Measurements from ENCODE around the gene RELCH. TPM values are rescaled to one million over a fixed set of nuclear protein-coding genes. Genes with fewer than 3 reads are reported as not detected.
"Not testable (repeated sequence)": the region's sequence is repeated elsewhere in the genome, so short reads cannot be mapped to it uniquely, and the experiment has no call there.

RELCH gene
- total RNA-seq, 2 experiments from 2014 or later: 32.8 to 37.4 TPM

- H3K9me3 Mint-ChIP-seq (ENCODE audit: insufficient read depth); POLR2A ChIA-PET; H3K4me3 Mint-ChIP-seq; DNase-seq; CTCF ChIA-PET; ATAC-seq; H3K4me1 Mint-ChIP-seq (ENCODE audit: low read depth); H3K27ac Mint-ChIP-seq; H3K27me3 Mint-ChIP-seq (ENCODE audit: low read depth): not testable (repeated sequence)
- peaks cover 12% of the 10 kb centered on the region for H3K36me3 Mint-ChIP-seq (ENCODE audit: low read depth)
These were observed 20.5 kb upstream of the RELCH start for GRCh38 chr18:62166524-62166923.

GRCh38 chr18:62170857-62171256, 16.2 kb upstream of the RELCH start:
- H3K9me3 Mint-ChIP-seq (ENCODE audit: insufficient read depth): peaks cover 4% of the 10 kb centered on the region
- no peaks in the 10 kb centered on the region for H3K4me1 Mint-ChIP-seq (ENCODE audit: low read depth)
- H3K27me3 Mint-ChIP-seq (ENCODE audit: low read depth): no peaks in the 10 kb centered on the region
- ChIA-PET CTCF (no interaction called here), POLR2A (no interaction called here)
- ATAC-seq (no peak), DNase-seq (no peak)
- H3K4me3 Mint-ChIP-seq: no peak overlapping the region
- H3K27ac Mint-ChIP-seq: no peak overlapping the region
- peaks cover 4% of the 10 kb centered on the region for H3K36me3 Mint-ChIP-seq (ENCODE audit: low read depth)

DNA sequence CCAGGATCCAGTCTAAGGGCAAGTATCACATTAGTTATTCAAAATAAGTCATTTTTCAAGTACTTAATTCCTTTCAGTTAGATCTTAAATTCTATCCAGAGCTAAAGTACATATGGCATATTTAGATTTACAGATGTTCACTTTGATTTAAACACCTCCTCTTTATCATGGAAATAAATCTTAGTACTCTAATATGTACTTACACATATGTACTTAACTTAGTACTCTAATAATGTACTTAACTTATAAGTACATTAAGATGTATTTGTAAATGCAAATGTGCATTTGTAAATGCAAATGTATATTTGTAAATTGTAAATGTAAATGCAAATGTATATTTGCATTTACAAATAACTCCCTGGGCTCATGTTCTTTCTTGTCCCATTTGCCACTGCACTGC, 14.8 kb upstream of the RELCH start:
- CTCF ChIA-PET: no interaction called here
- no peaks in the 10 kb centered on the region for H3K4me1 Mint-ChIP-seq (ENCODE audit: low read depth)

DNA sequence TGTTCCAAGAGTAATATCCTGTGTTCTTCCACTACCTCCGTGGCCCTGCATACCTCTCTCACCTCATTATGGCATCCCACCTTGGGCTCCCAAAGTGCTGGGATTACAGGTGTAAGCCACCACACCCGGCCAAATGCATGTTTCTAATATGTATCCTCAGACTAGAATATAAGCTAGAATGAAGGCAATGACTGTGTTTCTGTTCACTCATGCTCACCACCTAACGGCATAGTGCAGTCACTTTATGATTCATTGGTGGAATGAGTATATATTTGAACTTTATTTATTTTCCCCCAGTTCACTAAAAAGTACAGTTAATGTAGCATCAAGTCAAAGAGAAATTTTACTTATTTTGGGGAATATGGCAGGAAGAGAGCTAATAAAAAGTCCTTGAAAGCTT, 11.5 kb upstream of the RELCH start:
- ATAC-seq (no peak), DNase-seq (no peak)
- Mint-ChIP-seq H3K36me3 (ENCODE audit: low read depth) (no peaks in the 10 kb centered on the region), H3K4me3 (no peak overlapping the region), H3K27ac (no peak overlapping the region), H3K27me3 (ENCODE audit: low read depth) (no peaks in the 10 kb centered on the region), H3K4me1 (ENCODE audit: low read depth) (no peaks in the 10 kb centered on the region), H3K9me3 (ENCODE audit: insufficient read depth) (no peaks in the 10 kb centered on the region)
- ChIA-PET POLR2A (no interaction called here), CTCF (no interaction called here)

More for the DNA sequence above, 14.8 kb upstream of the RELCH start:
- Mint-ChIP-seq H3K36me3 (ENCODE audit: low read depth) (no peaks in the 10 kb centered on the region), H3K9me3 (ENCODE audit: insufficient read depth) (peaks cover 4% of the 10 kb centered on the region), H3K4me3 (no peak overlapping the region), H3K27ac (no peak overlapping the region), H3K27me3 (ENCODE audit: low read depth) (no peaks in the 10 kb centered on the region)
- no peak for DNase-seq
- POLR2A ChIA-PET: no interaction called here
- ATAC-seq: no peak

DNA sequence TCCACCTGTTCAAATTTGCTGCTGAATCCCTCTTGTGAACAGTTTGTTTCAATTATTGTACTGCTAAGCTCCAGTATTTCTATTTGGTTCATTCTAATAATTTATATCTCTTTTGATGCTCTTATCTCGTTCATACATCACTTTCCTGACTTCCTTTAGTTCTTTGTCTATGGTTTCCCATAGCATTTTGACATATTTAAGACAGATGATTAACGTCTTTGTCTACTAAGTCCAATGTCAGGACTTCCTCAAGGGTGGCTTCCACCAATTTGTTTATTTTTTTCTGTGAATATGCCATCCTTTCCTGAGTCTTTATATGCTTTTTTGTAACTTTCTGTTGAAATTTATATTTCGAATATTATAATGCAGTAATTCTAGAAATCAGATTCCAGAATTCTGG, 9.8 kb upstream of the RELCH start:
- no peak for ATAC-seq
- CTCF ChIA-PET: no interaction called here
- no peaks in the 10 kb centered on the region for H3K36me3 Mint-ChIP-seq (ENCODE audit: low read depth)

DNA sequence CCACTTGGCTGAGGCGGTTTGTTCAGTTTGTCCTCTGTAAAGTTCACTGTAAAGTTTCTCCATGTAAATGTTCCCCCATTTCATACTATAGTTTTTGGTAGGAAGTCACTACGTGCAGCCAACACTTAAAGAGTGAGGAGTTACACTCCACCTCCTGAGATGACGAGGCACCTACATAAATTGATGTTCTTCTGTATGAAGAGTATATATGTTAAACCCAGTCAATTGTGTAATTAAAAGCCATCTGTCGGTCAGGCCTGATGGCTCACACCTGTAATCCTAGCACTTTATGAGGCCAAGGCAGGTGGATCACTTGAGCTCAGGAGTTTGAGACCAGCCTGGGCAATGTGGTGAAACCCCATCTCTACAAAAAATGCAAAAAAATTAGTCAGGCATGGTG, 7.8 kb upstream of the RELCH start:
- Mint-ChIP-seq H3K4me3 (no peak overlapping the region), H3K27ac (no peak overlapping the region), H3K4me1 (ENCODE audit: low read depth) (peaks cover 4% of the 10 kb centered on the region), H3K36me3 (ENCODE audit: low read depth) (no peaks in the 10 kb centered on the region), H3K27me3 (ENCODE audit: low read depth) (no peaks in the 10 kb centered on the region), H3K9me3 (ENCODE audit: insufficient read depth) (no peaks in the 10 kb centered on the region)
- POLR2A ChIA-PET: no interaction called here
- DNase-seq (no peak), ATAC-seq (no peak)
- CTCF ChIA-PET: interaction anchor here (1.1 kb wide), 1 partner anchor 70 kb away, joined by 4 read pairs; no protein-coding TSS in a partner anchor

More for the DNA sequence above, 9.8 kb upstream of the RELCH start:
- no peaks in the 10 kb centered on the region for H3K27me3 Mint-ChIP-seq (ENCODE audit: low read depth)
- no peak overlapping the region for H3K27ac Mint-ChIP-seq
- no peak overlapping the region for H3K4me3 Mint-ChIP-seq
- no peak for DNase-seq
- H3K9me3 Mint-ChIP-seq (ENCODE audit: insufficient read depth): no peaks in the 10 kb centered on the region
- POLR2A ChIA-PET: no interaction called here
- no peaks in the 10 kb centered on the region for H3K4me1 Mint-ChIP-seq (ENCODE audit: low read depth)

GRCh38 chr18:62182220-62182619, 4.8 kb upstream of the RELCH start:
- no peaks in the 10 kb centered on the region for H3K9me3 Mint-ChIP-seq (ENCODE audit: insufficient read depth)
- no peaks in the 10 kb centered on the region for H3K27me3 Mint-ChIP-seq (ENCODE audit: low read depth)
- ATAC-seq (no peak), DNase-seq (no peak)
- POLR2A ChIA-PET: no interaction called here
- H3K27ac Mint-ChIP-seq: no peak overlapping the region
- H3K36me3 Mint-ChIP-seq (ENCODE audit: low read depth): peaks cover under 1% of the 10 kb centered on the region
- no peak overlapping the region for H3K4me3 Mint-ChIP-seq
- CTCF ChIA-PET: interaction anchor here (0.6 to 4.4 kb wide), 5 partner anchors 64 to 244 kb away, joined by 3 to 38 read pairs (median 4); no protein-coding TSS in a partner anchor
- H3K4me1 Mint-ChIP-seq (ENCODE audit: low read depth): peaks cover 19% of the 10 kb centered on the region

DNA sequence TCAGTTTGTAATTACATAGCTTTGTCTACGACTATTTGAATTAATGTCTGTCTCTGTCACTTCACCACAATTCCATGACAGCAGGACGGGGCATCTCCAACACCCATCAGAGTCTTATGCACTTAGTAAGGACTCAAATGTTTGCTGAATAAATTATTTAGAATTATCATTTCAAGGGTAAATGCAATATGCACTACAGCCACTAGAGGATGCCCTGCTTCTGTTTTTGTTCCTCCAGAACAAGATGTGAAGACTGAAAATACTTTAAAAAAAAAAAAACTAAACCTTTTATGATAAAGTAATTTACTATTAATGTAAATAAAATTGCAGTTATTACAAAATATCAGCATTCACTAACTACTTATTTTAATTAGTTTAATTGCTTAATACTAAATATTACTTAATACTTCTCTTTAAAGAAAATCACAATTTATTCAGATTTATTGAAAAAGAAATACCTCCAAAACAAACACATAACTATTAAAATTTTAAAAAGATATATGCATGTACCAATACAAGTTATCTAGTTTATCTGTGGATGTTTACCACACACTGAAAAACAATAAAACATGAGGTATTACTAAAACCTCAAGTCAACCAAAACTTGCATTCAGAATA, 3.4 kb upstream of the RELCH start:
- POLR2A ChIA-PET: no interaction called here
- DNase-seq: peak; percentile 69
- Mint-ChIP-seq H3K4me3 (no peak overlapping the region), H3K9me3 (ENCODE audit: insufficient read depth) (no peaks in the 10 kb centered on the region), H3K4me1 (ENCODE audit: low read depth) (peaks cover 19% of the 10 kb centered on the region), H3K36me3 (ENCODE audit: low read depth) (peaks cover 4% of the 10 kb centered on the region), H3K27ac (no peak overlapping the region), H3K27me3 (ENCODE audit: low read depth) (no peaks in the 10 kb centered on the region)
- CTCF ChIA-PET: interaction anchor here (0.6 to 4.4 kb wide), 5 partner anchors 13 to 68 kb away, joined by 3 to 38 read pairs (median 4); no protein-coding TSS in a partner anchor
- ATAC-seq: no peak

GRCh38 chr18:62186499-62186773, 619 bp upstream of the RELCH start:
- Mint-ChIP-seq H3K36me3 (ENCODE audit: low read depth) (peaks cover 22% of the 10 kb centered on the region), H3K4me1 (ENCODE audit: low read depth) (peaks cover 45% of the 10 kb centered on the region), H3K27ac (peak overlapping the region; percentile 92), H3K9me3 (ENCODE audit: insufficient read depth) (no peaks in the 10 kb centered on the region), H3K27me3 (ENCODE audit: low read depth) (no peaks in the 10 kb centered on the region), H3K4me3 (peak overlapping the region; percentile 90)
- ChIA-PET CTCF (interaction anchor here (0.7 to 2.8 kb wide), 7 partner anchors 11 to 239 kb away, joined by 3 to 26 read pairs (median 3); no protein-coding TSS in a partner anchor), POLR2A (interaction anchor here (0.6 to 2.5 kb wide), 4 partner anchors 13 to 235 kb away, joined by 3 to 16 read pairs (median 9); no protein-coding TSS in a partner anchor)
- ATAC-seq (no peak), DNase-seq (no peak)

DNA sequence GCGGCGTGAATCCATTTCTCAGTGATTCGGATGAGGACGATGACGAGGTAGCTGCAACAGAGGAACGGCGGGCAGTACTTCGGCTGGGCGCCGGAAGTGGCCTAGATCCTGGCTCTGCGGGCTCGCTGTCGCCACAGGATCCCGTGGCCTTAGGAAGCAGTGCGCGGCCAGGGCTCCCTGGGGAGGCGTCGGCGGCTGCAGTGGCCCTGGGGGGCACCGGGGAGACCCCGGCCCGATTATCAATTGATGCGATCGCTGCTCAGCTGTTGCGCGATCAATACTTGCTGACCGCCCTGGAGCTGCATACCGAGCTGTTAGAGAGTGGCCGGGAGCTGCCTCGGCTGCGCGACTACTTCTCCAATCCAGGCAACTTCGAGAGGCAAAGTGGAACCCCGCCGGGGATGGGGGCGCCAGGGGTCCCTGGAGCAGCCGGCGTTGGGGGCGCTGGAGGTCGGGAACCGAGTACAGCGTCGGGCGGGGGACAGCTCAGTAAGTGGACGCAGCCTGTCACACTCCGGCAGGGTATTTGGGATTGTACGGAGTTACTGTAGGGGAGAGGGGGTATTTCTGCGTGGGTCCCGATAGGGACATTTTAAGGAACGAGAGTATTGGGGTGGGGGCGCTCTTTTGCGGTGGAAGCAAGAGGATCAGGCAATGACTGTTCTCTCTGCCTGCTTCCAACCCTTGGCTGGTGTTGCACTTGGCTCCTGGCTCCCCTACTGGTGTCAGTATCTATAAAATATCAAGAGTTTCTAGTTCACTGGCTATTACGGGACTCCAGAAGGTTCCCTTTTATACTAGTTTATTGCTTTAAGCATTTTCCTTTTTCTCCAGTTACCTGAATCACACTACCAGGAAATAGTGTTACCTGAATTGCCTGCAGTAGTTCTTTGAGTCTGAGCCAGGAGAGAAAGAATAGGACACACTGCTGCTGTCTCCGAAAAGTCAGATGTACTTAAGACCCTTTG, 772 bp downstream of the RELCH start:
- DNase-seq (peak; percentile 50), ATAC-seq (peak; percentile 0)
- Mint-ChIP-seq H3K27ac (peak overlapping the region; percentile 92), H3K9me3 (ENCODE audit: insufficient read depth) (no peaks in the 10 kb centered on the region), H3K4me3 (peak overlapping the region; percentile 90), H3K36me3 (ENCODE audit: low read depth) (peaks cover 36% of the 10 kb centered on the region), H3K27me3 (ENCODE audit: low read depth) (no peaks in the 10 kb centered on the region), H3K4me1 (ENCODE audit: low read depth) (peaks cover 59% of the 10 kb centered on the region)
- CTCF ChIA-PET: interaction anchor here (0.8 to 2.8 kb wide), 7 partner anchors 9 to 631 kb away, joined by 3 to 26 read pairs (median 4); no protein-coding TSS in a partner anchor
- POLR2A ChIA-PET: interaction anchor here (0.6 to 2.5 kb wide), 7 partner anchors 12 to 1244 kb away, joined by 3 to 16 read pairs (median 6); no protein-coding TSS in a partner anchor

GRCh38 chr18:62189208-62189607, 2.2 kb downstream of the RELCH start:
- no peak for ATAC-seq
- Mint-ChIP-seq H3K4me3 (peak overlapping the region; percentile 90), H3K27ac (peak overlapping the region; percentile 31), H3K27me3 (ENCODE audit: low read depth) (no peaks in the 10 kb centered on the region), H3K4me1 (ENCODE audit: low read depth) (peaks cover 59% of the 10 kb centered on the region), H3K9me3 (ENCODE audit: insufficient read depth) (no peaks in the 10 kb centered on the region), H3K36me3 (ENCODE audit: low read depth) (peaks cover 44% of the 10 kb centered on the region)
- CTCF ChIA-PET: interaction anchor here (0.9 to 1.0 kb wide), 2 partner anchors 60 to 61 kb away, joined by 3 read pairs; no protein-coding TSS in a partner anchor
- POLR2A ChIA-PET: no interaction called here
- DNase-seq: no peak

DNA sequence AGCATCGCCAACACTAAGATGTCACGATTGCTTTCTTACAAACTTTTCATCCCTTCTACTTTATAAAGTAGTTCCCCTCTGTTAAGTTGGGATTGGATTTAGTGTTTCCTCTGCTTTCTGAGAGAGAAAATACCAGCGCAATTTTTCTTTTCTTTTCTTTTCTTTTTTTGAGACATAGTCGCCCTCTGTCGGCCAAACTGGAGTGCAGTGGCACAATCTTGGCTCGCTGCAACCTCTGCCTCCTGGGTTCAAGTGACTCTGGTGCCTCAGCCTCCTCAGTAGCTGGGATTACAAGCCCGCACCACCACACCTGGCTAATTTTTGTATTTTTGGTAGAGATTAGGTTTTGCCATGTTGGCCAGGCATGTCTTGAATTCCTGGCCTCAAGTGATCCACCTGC, 9.0 kb downstream of the RELCH start:
- peaks cover 31% of the 10 kb centered on the region for H3K4me1 Mint-ChIP-seq (ENCODE audit: low read depth)
- ChIA-PET CTCF (interaction anchor here (1.3 to 2.3 kb wide), 2 partner anchors 9 to 12 kb away, joined by 4 to 7 read pairs; partner anchors contain the start of genes PIGN and RELCH), POLR2A (interaction anchor here (0.6 kb wide), 1 partner anchor 1468 kb away, joined by 3 read pairs; no protein-coding TSS in a partner anchor)
- no peak overlapping the region for H3K4me3 Mint-ChIP-seq
- H3K27me3 Mint-ChIP-seq (ENCODE audit: low read depth): no peaks in the 10 kb centered on the region
- ATAC-seq (no peak), DNase-seq (no peak)
- H3K27ac Mint-ChIP-seq: no peak overlapping the region
- H3K36me3 Mint-ChIP-seq (ENCODE audit: low read depth): peaks cover 31% of the 10 kb centered on the region
- H3K9me3 Mint-ChIP-seq (ENCODE audit: insufficient read depth): no peaks in the 10 kb centered on the region
